Hepatocyte (in vitro differentiated cells): Measurements from ENCODE around the gene ABCA2.

Experiments
- EZH2 ChIP-seq: fragments of 200-600 bp; sonication (generic); IDR thresholded peaks from 2 replicates; pipeline ENCODE4 v1.6.1; 2016; ENCODE audit warnings: antibody characterized with exemption, mild to moderate bottlenecking, borderline replicate concordance
- EZH2phosphoT487 ChIP-seq: fragments of 200-600 bp; sonication (generic); IDR thresholded peaks from one replicate; pipeline ENCODE4 v1.6.1; 2018; ENCODE audit warnings: antibody characterized with exemption, mild to moderate bottlenecking, low read depth, moderate library complexity; ENCODE audit not compliant: unreplicated experiment, severe bottlenecking
- TF ChIP-seq, protein P1 (sequence below): fragments of 200-600 bp; sonication (generic); IDR thresholded peaks from 2 replicates; pipeline ENCODE4 v1.5.1; 2016; ENCODE audit warnings: antibody characterized with exemption, mild to moderate bottlenecking; ENCODE audit not compliant: poor library complexity

GRCh38 chr9:137077010-137077747 lies 49.1 kb upstream of the ABCA2 start, which contains the start of gene UAP1L1:
- TF ChIP-seq EZH2: no peak
- TF ChIP-seq, protein P1, sequence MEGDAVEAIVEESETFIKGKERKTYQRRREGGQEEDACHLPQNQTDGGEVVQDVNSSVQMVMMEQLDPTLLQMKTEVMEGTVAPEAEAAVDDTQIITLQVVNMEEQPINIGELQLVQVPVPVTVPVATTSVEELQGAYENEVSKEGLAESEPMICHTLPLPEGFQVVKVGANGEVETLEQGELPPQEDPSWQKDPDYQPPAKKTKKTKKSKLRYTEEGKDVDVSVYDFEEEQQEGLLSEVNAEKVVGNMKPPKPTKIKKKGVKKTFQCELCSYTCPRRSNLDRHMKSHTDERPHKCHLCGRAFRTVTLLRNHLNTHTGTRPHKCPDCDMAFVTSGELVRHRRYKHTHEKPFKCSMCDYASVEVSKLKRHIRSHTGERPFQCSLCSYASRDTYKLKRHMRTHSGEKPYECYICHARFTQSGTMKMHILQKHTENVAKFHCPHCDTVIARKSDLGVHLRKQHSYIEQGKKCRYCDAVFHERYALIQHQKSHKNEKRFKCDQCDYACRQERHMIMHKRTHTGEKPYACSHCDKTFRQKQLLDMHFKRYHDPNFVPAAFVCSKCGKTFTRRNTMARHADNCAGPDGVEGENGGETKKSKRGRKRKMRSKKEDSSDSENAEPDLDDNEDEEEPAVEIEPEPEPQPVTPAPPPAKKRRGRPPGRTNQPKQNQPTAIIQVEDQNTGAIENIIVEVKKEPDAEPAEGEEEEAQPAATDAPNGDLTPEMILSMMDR: no peak
- no peak for TF ChIP-seq EZH2phosphoT487
